Measurements from ENCODE around the gene SEZ6L.
"Not testable (repeated sequence)": the region's sequence is repeated elsewhere in the genome, so short reads cannot be mapped to it uniquely, and the experiment has no call there.

The SEZ6L gene

GRCh38 chr22:26391091-26391490 lies 221.8 kb downstream of the SEZ6L start:
- FAIRE-seq = no peak

DNA sequence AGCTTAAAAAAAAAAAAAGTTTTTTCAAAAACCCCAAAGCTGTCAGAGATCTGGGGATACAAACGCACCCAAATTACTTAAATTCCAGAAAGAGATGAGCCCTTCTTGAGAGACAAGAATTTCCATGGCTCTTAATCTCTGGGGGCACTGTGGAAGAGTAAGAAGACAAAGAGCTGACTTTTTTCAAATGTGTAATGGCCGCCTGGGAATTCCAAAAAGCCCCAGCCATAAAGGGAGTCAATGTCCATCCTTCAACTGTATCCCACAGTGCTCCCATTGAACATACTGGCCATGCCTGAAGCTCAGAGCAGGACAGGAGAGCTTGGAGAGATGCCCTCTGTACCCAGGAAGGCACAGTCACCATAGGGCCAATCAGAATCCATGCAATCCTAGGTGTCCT lies 222.4 kb downstream of the SEZ6L start:
- no peak for FAIRE-seq

DNA sequence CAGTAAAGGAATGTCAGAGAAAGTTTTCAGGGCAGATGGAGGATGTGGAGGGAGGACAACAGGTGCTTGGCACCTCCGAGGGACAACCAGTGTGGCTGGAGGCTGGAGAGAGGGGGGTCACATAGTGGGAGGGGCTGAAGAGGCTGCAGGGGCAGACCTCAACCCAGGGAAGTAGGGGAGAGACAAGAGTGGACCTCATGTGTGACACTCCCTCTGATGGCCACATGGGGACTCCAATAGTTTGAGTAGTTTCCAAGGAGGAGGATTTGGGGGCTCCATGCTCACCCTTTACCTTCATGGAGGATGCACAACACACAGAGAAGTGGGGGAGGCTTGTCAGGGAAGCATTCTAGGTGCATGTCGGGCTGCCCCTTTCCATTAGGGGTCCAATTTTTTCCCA lies 224.7 kb downstream of the SEZ6L start:
- FAIRE-seq = no peak

DNA sequence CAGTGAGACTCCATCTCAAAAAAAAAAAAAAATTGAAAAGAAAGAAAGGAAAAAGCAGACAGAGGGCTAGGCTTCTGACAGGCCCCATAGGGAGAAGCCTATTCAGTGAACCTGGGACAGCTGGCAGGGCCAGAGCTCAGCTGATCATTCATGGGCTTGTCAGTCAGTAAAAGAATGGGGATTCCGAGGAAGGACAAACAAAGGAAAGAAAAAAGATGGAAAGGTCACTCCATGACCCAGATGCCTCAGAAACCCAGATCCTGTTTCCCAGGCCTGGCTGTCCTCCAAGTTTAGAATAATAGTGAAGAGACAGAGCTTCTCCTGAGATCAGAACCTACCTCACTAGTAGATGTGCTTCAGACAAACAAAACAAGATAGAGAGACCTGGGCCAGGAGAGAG lies 225.5 kb downstream of the SEZ6L start:
- no peak for FAIRE-seq

GRCh38 chr22:26395926-26396325 lies 226.7 kb downstream of the SEZ6L start:
- FAIRE-seq = no peak

DNA sequence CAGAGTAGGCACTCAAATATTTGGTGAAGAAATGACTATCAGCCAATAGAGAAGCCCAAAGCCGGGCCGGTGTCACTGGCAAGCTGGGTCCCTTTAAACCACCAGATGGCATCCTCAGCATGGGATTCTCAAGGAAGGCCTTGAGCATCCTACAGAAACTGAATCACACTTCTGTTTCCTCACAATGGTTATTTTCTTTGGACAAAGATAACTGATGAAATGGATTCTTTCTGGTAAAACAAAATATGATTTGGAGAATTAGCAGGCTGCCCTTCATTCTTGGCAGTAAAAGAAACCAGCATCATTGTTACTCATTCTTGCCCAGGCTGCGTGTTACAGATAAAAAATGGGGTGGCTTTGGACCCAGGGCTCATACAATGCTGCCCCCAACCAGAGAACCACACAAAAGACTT lies 229.5 kb downstream of the SEZ6L start:
- peak; percentile 88 for FAIRE-seq

- no peak for FAIRE-seq
Observed at GRCh38 chr22:26399289-26399688, 230.0 kb downstream of the SEZ6L start.

GRCh38 chr22:26401726-26402125 lies 232.5 kb downstream of the SEZ6L start:
- FAIRE-seq = no peak

DNA sequence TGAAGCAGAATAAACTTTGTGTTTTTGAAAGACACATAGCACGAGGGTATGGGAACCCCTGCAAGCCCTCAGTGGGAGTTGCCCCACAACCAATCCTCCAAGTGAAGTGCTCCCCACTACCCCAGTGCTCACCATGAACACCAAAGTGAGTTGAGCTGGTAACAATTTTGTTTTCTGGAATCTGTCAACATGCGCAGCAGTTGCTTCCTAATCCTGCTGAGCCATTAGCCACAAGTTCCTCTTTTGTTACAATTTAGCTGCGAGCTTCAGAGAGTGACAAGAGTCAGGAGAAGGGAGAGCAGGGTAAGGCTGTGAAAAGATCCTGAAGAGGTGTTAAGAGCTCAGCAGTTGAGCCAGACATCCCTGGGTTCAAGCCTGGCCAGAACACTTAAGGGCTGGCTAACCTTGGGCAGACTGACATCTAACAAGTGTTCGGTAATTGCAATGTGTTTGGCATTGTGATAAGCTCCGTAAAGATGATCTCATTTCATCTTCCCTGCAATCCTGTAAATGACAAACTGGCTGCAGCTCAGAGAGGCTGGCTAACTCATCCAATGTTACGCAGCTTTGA lies 235.7 kb downstream of the SEZ6L start:
- no peak for FAIRE-seq

DNA sequence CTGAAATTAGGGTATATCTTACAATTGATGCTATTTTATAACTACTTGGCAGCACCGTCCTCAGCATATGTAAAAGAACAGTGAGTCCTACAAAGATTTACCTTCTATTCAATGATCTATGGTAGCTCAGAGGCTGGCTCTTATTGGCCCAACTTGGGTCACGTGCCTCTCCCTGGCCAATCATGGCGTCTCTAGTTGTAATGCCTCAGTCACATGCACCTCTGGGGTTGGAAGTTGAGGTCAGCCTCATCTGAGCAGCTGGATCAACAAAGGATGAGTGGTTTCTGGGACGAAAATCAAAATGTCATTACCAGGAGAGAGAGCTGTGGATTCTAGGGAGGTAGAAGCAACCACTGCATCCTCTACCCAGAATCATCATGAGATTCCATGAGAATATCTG lies 236.9 kb downstream of the SEZ6L start:
- no peak for FAIRE-seq

DNA sequence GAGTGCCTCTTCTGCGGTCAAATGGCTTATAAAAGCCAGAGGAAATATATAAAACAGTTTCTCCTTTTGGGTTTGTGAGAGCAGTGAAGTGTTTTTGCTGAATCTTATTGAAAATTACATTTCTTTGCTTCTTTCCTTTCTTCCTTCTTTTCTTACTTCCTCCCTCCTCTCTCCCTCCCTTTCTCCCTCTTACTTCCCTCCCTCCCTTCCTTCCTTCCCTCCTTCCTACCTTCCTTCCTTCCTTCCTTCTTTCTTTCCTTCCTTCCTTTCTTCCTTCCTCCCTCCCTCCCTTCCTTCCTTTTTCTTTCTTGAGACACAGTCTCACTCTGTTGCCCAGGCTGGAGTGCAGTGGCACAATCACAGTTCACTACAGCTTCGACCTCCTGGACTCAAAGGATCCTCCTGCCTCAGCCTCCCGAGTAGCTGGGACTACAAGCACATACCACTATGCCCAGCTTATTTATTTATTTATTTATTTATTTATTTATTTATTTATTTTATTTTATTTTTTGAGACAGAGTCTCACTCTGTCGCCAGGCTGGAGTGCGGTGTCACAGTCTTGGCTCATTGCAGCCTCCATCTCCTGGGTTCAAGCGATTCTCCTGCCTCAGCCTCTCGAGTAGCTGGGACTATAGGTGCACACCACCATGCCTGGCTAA lies 239.4 kb downstream of the SEZ6L start:
- FAIRE-seq = not testable (repeated sequence)

DNA sequence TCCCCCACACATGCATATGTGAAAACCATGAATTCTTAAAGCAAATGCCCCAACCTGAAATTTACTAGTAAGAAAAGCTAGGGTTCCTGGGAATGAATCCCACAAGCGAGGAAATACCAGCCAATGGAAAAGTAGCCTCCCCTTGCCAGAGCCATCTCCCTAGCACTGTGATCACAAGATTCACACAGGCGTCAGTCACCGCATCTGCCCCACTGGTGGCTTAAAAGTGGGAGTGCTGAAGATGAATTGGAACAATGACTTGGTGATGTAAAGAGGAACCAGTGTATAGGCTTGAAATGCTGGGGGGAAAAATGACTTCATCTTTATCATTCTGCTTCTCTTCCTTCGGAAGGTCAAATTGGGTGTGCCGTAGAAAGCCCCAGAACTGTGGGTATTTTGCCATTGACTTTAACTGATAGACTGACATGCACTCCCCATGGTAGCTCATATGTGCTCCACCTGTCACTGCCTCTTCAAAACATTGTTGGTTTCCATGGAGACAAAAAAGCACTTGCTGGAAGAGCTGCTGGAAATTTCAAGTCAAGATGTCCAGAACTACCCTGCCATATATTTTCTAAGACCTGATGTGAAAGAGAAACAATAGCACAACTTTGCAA lies 240.6 kb downstream of the SEZ6L start:
- FAIRE-seq = no peak

DNA sequence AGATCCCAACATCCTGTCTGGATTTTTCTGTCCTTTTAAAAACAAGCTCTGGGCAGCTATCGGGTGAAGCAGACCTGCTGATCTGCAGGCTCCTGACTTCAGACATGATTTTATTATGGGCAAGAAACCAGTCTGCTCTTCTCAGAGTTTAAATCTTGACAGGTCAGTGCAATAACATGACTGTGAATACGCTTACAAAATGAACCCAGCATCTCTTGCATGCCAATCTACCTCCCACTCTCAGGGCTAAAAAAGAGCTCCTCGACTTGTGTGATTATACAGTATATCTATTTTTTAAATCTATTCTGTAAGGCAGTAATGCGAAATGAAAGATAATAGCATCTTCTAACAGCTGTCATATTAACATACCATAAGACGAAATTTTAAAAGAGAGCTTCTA lies 241.1 kb downstream of the SEZ6L start:
- no peak for FAIRE-seq

DNA sequence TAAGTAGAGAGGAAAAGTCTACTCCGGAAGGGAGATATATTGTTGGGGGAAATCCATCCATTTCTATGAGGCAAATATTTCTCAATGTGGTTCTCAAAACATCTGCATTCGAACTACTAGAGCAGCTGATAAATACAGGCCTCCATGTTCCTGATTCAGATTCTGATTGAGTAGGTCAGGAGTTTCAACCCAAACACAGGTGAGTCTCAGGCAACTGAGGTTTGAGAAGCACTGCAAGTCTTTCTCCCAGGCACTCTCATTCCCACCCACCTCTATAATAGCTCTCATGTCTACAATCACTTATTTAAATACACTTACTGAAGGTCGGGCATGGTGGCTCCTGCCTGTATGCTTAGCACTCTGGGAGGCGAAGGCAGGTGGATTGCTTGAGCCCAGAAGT lies 245.1 kb downstream of the SEZ6L start:
- no peak for FAIRE-seq

GRCh38 chr22:26416256-26416655 lies 247.0 kb downstream of the SEZ6L start:
- no peak for FAIRE-seq

GRCh38 chr22:26416670-26417276 lies 247.5 kb downstream of the SEZ6L start:
- no peak for FAIRE-seq

DNA sequence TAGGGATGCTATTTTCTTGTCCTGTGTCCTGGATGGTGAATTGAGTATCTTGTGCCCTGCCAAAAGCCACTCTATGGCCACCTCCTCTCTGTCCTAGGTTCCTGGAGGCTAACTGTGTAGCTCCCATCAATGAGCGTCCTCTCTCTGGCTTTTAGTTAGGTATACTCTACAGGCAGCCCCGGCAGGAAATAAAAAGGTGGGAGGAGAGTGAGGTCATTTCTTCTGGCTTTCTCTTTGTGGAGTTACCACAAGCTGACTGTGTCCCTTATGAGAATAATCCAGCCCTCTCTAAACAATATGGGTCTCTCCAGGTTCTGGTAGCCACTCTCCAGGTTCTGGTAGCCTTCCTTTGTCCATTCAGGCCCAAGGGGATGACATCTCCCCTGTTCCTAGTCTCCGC lies 248.1 kb downstream of the SEZ6L start:
- FAIRE-seq = no peak

DNA sequence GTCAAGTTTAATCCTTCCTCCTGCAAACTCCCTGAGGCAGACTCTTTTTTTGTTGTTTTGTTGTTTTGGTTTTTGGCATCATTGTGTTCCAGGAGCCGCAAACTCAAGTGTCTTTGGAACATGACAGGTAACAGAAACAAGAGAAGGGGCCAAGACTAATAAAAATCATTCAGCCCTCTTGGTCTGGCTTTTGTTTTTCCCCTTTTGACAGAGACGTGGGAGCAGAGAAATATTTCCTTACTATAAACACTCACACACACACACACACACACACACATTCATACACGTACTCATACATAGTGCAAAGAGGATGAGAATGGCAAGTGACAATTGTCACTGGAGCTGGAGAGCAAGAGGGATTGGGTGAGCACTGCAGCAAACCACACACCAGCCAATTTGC lies 249.4 kb downstream of the SEZ6L start:
- FAIRE-seq = no peak

GRCh38 chr22:26426924-26427323 lies 257.7 kb downstream of the SEZ6L start:
- FAIRE-seq = no peak

DNA sequence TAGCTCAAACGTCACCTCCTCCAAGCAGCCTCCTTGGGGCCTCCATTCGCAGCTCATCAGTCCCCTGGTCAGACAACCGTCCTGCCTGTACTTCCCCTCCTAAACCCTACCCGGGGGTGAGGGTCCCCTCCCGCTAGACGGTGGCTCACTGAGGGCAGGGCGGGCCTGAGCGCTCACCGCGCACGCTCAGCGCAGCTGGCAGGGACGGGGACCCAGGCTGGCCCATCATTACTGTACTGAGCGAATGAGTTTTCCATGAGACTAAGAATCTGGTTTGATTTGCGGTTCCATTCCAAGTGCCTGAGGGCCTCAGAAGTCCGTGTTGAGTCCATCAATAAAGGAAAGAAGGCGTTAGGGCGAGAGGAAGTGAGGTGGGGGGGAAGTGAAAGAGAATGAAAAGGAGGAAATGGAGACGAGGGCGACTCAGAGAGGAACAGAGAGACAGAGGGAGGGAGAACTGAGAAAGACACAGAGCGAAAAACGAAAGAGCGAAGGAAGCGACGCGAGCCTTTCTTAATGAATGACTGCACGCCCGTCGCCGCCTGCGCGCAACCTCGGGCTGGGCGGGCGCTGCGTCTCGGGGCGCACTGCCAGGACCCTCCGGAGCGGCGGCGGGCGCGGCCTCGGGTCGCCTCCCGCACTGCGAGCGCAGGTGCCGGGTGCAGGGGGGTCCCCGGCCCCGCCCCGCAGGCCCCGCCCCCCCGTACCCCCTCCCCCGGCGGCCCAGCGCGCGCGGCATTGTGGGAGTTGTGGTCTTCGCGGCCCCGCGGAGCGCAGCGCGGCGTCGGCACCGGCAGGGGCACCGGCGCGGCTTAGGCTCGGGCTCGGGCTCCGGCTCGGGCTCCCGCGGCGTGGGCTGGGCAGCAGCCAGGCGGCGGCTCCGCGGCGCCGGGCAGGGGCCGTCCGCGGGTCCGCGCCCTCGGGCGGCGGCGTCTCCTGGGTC lies 259.5 kb downstream of the SEZ6L start, which contains the start of gene ASPHD2:
TSS of gene ASPHD2 (plus strand) at position 746 of the 943 bp plus-strand sequence. CDS start 4,356 bp downstream, outside the sequence.
- no peak for FAIRE-seq

GRCh38 chr22:26429458-26430286 lies 260.4 kb downstream of the SEZ6L start:
- no peak for FAIRE-seq

- no peak for FAIRE-seq
Observed at GRCh38 chr22:26430600-26430999, 261.3 kb downstream of the SEZ6L start.
